SHP77 treated with DMSO at 0.1 percent for 48 hours (cell line): ENCODE results near the gene PLPP7.

Experiments
- DNase-seq: peaks from one replicate; lab custom pipeline; 2025; lab: John Stamatoyannopoulos, UW

PLPP7 gene

DNA sequence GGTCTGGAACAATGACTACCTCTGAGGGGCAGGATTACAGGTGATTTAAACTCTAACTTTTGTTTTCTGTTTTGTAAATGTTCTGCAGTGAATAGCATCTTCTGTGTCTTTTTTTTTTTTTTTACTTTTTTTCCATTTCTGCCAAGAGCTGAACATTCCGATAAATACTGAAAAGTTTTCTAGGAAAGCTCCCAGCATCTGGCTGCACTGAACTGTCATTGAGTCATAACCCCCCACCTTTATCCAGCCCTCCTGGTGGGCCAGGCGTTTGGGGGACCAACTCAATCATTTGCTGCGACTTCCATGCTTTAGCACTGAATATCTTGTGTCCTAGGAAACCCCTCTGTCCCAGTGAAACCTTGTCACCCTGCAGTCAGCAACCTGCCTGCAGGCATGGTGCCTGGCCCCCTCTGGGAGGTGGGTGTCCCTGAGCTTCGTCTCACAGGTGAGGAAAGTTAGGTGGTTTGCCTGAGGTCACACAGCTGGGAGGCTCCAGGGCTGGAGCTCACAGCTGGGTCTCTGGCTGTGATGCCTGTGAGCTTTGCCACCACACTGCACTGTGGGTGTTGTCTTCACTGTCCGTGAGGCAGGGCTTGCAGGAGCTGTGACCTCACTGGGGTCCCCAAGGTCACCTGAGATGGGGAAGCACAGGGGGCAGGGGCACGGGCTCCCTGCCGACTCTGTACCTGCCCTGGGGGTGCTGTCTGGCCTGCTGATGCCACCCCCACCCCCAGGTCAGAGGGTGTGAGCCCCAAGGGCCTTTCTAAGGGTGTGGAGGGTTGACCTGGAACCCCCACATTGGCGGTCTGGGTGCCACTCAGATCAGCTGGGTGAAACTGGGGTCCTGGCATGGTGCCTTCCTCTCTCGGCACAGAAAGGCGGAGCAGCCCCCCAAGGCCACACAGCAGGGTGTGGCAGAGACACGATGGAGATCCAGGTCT is 14.1 kb downstream of the PLPP7 start:
- DNase-seq = no peak

DNA sequence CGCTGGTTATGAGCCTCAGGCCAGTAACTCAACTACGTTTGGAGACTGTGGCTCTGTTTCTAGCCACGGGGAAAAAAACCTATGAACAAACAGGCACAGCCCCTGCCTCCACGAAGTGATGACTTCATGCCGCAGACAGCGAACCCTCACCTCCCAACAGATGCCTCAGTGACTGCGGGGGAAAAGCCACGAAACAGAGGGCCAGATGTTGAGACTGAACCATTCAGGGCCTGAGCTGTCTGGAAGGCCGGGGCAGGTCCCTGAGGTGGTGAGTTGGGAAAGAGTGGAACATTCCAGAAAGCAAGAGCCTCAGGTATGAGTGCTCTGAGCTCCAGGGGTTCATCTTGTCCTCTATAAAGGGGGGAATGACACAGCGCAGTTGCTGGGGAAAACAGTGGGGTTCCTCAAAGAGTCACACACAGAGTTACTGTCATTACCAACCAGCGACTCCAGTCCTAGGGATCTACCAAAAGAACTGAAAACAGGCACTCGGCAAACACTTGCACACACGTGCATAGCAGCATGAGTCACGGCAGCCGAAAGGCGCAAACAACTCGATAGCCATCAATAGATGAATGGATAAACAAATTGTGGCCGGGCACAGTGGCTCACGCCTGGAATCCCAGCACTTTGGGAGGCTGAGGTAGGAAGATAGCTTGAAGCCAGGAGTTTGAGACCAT is 15.3 kb downstream of the PLPP7 start:
- DNase-seq = no peak

- no peak for DNase-seq
These were observed 17.0 kb downstream of the PLPP7 start for GRCh38 chr9:131306397-131307004.

GRCh38 chr9:131307974-131308373 is 18.5 kb downstream of the PLPP7 start:
- DNase-seq = no peak

GRCh38 chr9:131308452-131308851 is 18.9 kb downstream of the PLPP7 start:
- DNase-seq = no peak

GRCh38 chr9:131308906-131309529 is 19.5 kb downstream of the PLPP7 start:
- no peak for DNase-seq

DNA sequence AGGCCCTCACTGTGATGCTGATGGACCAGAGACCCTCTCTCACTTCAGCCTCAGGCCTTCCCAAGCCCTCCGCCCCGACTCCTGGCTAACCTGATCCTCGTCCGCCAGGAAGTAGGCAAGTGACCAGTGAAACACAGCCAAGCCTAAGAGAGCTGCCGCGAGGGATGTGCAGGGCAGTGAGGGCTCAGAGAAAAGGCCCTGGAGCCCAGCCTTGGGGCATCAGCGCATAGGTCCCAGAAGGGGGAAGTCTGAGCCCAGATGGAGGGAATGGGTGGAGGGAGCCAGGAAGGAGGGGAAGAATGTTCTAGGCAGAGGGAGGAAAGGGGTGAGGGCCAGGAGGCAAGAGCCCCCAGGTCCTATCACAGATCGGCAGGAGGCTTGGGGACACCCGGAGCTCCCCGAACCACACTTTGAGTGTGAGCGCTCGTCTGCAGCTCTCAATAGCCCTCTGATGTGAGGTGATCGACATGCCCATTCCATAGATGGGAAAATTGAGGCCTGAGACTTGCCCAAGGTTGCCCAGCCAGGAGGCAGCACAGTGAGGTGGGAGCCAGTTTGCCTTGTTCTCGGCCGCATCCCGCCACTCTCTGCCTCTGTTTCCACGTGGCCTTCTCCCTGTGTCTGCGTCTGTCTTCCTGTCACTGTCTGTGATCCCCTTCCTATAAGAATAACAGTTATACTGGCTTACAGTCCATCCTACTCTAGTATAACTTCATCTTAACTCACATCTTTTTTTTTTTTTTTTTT is 20.2 kb downstream of the PLPP7 start:
- no peak for DNase-seq

GRCh38 chr9:131310833-131311554 is 21.5 kb downstream of the PLPP7 start:
- DNase-seq = no peak

- DNase-seq = no peak
These were observed 22.7 kb downstream of the PLPP7 start for GRCh38 chr9:131312246-131312645.

DNA sequence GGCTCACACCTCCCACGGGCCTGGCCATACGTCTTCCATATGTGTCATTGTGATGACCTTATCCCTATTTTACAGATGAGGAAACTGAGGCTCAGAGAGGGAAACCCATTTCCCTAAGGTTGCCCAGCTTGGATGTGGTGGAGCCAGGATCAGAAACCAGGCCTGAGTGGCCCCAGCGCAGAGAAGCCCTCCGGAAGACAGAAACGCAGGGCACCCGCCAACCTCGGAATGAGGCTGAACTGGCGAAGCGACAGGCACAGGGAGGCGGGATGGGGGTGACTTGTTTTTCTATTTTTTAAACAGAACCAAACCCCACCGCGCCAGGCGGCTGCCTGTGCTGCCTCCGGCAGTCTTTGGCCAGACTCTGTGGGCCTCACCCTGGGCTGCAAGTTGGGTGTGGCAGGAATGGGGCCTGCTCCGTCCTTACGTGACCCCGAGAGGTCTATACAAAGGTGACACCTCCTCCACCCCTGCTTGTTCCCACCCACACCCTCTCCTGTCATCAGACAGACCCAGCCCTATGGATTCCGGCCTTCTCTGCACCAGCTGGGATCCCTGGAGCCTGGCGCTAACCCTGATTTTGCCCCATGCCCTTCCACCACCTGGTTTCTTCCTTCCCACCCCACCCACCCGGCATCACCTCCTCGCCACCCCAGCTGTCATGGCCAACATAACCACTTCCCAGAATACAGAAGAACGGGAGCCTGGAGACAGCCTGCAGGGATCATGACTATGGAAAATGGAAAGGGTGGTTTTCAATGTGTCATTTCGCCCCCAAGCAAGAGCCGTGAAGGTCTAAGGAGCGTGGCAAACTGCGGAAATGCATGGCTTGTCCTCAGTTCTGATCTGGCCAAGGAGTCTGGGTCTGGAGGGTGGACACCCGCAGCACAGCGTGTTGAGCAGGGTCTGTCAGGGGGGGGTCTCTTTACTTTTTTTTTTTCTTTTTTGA is 23.6 kb downstream of the PLPP7 start:
- no peak for DNase-seq

- no peak for DNase-seq
These were observed 28.9 kb downstream of the PLPP7 start for GRCh38 chr9:131318231-131319085.

GRCh38 chr9:131319486-131319885 is 30.0 kb downstream of the PLPP7 start:
- no peak for DNase-seq

- DNase-seq = no peak
These were observed 30.6 kb downstream of the PLPP7 start for GRCh38 chr9:131320031-131320685.

- no peak for DNase-seq
These were observed 34.1 kb downstream of the PLPP7 start for GRCh38 chr9:131323629-131324028.

DNA sequence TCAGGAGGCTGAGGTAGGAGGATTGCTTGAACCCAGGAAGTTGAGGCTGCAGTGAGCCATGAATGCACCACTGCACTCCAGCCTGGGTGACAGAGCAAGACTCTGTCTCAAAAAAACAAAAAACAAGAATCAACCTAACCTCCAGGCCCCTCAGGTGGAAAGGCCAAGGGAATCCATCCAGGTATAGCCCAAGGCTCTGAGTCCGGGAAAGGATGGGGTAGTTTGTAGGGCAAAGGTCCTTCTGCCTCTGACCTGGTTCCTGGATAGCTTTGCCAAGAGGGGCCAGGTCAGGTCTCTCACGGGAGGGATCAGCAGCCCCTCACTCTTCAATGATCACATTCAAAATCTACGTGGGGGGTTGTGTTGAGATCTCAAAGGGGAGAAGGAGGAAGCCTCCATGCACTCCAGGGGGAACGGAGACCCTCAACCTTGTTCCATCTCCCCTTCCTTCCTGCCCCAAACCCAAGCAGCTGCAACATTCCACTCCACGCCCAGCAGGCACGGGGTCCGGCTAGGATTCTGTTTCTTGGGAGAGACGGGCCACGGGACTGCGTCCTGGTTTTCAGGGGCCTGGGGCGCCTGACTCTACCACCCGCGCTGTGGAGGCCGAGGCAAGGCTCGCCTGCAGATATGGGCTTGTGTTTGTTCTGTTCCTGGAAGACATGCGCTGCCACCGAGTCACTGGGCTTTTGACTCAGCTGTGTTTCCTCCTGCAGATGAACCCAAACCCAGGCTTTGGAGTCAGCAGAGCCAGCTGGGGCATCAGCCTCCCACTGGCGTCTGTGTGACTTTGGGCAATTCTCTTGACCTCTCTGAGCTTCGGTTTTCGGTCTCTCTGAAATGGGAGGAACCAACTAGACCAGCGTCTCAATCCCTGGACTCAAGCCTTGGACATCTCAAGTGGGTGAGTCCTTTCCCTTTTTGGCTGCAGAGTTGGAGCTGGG is 35.5 kb downstream of the PLPP7 start:
- DNase-seq = no peak

DNA sequence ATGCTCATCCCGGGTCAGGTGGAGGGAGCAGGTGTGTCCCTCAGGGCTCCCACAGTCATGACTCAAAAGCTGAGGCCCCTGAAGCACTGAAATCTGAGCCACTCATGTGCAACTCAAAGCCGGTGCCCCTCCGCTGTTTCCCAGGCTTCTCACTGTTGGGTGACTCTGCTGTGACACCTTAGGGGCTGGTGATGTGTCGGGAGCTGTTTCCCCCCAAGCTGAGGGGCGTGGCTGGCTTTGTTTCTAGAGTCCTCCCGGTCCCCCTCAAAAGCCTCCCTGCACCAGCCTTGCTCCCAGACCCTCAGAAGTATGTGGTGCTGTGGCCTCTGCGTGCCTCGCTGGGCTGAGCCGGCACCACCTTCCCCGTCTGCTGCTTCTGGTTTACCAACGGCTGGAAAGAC is 39.7 kb downstream of the PLPP7 start:
- DNase-seq = no peak
